Activated CD8-positive, alpha-beta memory T cell treated with anti-CD3 and anti-CD28 coated beads for 36 hours (primary cell): Measurements from ENCODE around the gene NDUFB7. TPM values are rescaled to one million over a fixed set of nuclear protein-coding genes. Genes with fewer than 3 reads are reported as not detected.
"Not testable (repeated sequence)": the region's sequence is repeated elsewhere in the genome, so short reads cannot be mapped to it uniquely, and the experiment has no call there.

Experiments
- CTCF ChIA-PET: fragments of 350-600 bp; sonication (Branson Sonifier 250); formaldehyde crosslinking; loops from one replicate; lab custom pipeline; 2021; ENCODE audit warnings: antibody characterized with exemption; lab: Charles Lee
- POLR2A ChIA-PET: fragments of 350-600 bp; sonication (Branson Sonifier 250); formaldehyde crosslinking; loops from one replicate; lab custom pipeline; 2021; ENCODE audit warnings: antibody characterized with exemption; lab: Charles Lee
- total RNA-seq, 2 experiments: library from RNA; stranded (reverse); gene quantifications; one replicate each; pipeline ENCODE4 v1.2.3, GENCODE V29; 2021

NDUFB7 gene
- total RNA-seq, 2 experiments from 2014 or later: 128 to 129 TPM

GRCh38 chr19:14577264-14577663, 5.4 kb upstream of the NDUFB7 start:
- CTCF ChIA-PET: interaction anchor here (0.6 to 0.9 kb wide), 3 partner anchors 23 to 1611 kb away, joined by 3 to 7 read pairs (median 5); no protein-coding TSS in a partner anchor
- POLR2A ChIA-PET: no interaction called here

GRCh38 chr19:14576363-14576762, 4.5 kb upstream of the NDUFB7 start:
- ChIA-PET CTCF (no interaction called here), POLR2A (no interaction called here)

- ChIA-PET CTCF (interaction anchor here (5.0 kb wide), 1 partner anchor 112 kb away, joined by 111 read pairs; the partner anchor contains the start of gene ZNF333), POLR2A (no interaction called here)
Measured at GRCh38 chr19:14575428-14575980, 3.6 kb upstream of the NDUFB7 start.

GRCh38 chr19:14570864-14571527, 870 bp downstream of the NDUFB7 start:
- POLR2A ChIA-PET: interaction anchor here (1.1 kb wide), 1 partner anchor 9 kb away, joined by 3 read pairs; no protein-coding TSS in a partner anchor

GRCh38 chr19:14567079-14567478, 4.8 kb downstream of the NDUFB7 start:
- ChIA-PET CTCF (no interaction called here), POLR2A (no interaction called here)

More at GRCh38 chr19:14570864-14571527, 870 bp downstream of the NDUFB7 start:
- CTCF ChIA-PET: interaction anchor here (2.0 to 5.0 kb wide), 2 partner anchors 14 to 117 kb away, joined by 8 to 111 read pairs; partner anchors contain the start of gene ZNF333

- ChIA-PET POLR2A (no interaction called here), CTCF (no interaction called here)
Measured at GRCh38 chr19:14566712-14567077, 5.2 kb downstream of the NDUFB7 start.

GRCh38 chr19:14565765-14566711, 5.8 kb downstream of the NDUFB7 start:
- CTCF ChIA-PET: no interaction called here
- POLR2A ChIA-PET: no interaction called here

GRCh38 chr19:14565298-14565679, 6.6 kb downstream of the NDUFB7 start:
- ChIA-PET POLR2A (no interaction called here), CTCF (no interaction called here)

- CTCF ChIA-PET: not testable (repeated sequence)
Measured at GRCh38 chr19:14564652-14565297, 7.1 kb downstream of the NDUFB7 start.

GRCh38 chr19:14563989-14564651, 7.7 kb downstream of the NDUFB7 start:
- ChIA-PET CTCF (no interaction called here), POLR2A (no interaction called here)

More at GRCh38 chr19:14564652-14565297, 7.1 kb downstream of the NDUFB7 start:
- POLR2A ChIA-PET: not testable (repeated sequence)

GRCh38 chr19:14563590-14563926, 8.3 kb downstream of the NDUFB7 start:
- ChIA-PET CTCF (interaction anchor here (1.3 kb wide), 1 partner anchor 16 kb away, joined by 3 read pairs; no protein-coding TSS in a partner anchor), POLR2A (no interaction called here)

- CTCF ChIA-PET: interaction anchor here (1.3 kb wide), 1 partner anchor 15 kb away, joined by 3 read pairs; no protein-coding TSS in a partner anchor
- POLR2A ChIA-PET: interaction anchor here (0.8 kb wide), 1 partner anchor 8 kb away, joined by 3 read pairs; no protein-coding TSS in a partner anchor
Measured at GRCh38 chr19:14562660-14563589, 8.9 kb downstream of the NDUFB7 start.

- CTCF ChIA-PET: interaction anchor here (1.4 kb wide), 1 partner anchor 12 kb away, joined by 6 read pairs; no protein-coding TSS in a partner anchor
- POLR2A ChIA-PET: interaction anchor here (0.6 to 0.8 kb wide), 2 partner anchors 9 to 901 kb away, joined by 3 read pairs; no protein-coding TSS in a partner anchor
Measured at GRCh38 chr19:14561847-14562351, 10.0 kb downstream of the NDUFB7 start.

- POLR2A ChIA-PET: no interaction called here
- CTCF ChIA-PET: interaction anchor here (1.4 kb wide), 1 partner anchor 13 kb away, joined by 6 read pairs; no protein-coding TSS in a partner anchor
Measured at GRCh38 chr19:14561249-14561648, 10.6 kb downstream of the NDUFB7 start.

- POLR2A ChIA-PET: no interaction called here
Measured at GRCh38 chr19:14560776-14561108, 11.1 kb downstream of the NDUFB7 start.

GRCh38 chr19:14559916-14560775, 11.7 kb downstream of the NDUFB7 start:
- ChIA-PET CTCF (interaction anchor here (0.7 kb wide), 1 partner anchor 14 kb away, joined by 3 read pairs; no protein-coding TSS in a partner anchor), POLR2A (no interaction called here)

More at GRCh38 chr19:14560776-14561108, 11.1 kb downstream of the NDUFB7 start:
- CTCF ChIA-PET: no interaction called here
